Stimulated activated naive CD4-positive, alpha-beta T cell treated with Interleukin-2 at 50 U/mL for 16 hours (primary cell): ENCODE data around the gene GADD45B.
"Not testable (repeated sequence)": the region's sequence is repeated elsewhere in the genome, so short reads cannot be mapped to it uniquely, and the experiment has no call there.

ENCODE experiments used
- DNase-seq: peaks from one replicate; lab custom pipeline; 2025; lab: John Stamatoyannopoulos, UW

Gene GADD45B

DNA sequence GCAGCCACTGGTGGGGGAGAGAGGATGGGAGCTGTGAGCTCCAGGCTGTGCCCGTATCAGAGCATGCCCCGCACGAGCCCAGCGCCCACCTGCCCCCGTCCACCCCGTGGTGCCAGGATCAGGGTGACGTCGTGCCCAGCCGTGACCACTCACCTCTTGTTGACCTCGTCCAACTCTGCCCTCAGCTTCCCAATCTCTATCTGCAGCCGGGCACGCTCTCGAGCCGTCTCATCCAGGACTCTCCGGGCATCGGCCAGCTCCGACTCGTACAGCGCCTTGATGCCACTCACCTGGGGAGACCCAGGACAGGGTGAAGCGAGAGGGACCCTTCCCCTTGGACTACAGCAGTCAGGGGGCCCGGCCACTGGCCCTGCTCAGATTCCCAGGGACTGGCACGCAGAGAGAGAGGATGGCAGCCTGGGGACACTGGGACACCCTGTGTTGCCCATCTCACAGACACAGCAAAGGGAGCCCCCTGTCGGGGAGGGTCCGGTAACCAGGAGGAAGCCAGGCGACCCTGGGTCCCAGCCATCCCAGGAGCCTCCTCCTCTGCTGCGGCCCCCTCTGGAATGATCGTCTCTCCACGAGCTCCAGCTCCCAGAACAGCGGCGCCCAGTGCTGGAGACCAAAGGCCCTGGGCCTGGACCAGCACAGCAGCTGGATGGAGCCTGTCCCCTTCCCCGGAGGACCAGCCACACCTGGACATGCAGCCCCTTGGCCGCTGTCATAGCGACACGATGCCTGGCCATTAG is 31.5 kb upstream of the GADD45B start:
- DNase-seq: no peak

DNA sequence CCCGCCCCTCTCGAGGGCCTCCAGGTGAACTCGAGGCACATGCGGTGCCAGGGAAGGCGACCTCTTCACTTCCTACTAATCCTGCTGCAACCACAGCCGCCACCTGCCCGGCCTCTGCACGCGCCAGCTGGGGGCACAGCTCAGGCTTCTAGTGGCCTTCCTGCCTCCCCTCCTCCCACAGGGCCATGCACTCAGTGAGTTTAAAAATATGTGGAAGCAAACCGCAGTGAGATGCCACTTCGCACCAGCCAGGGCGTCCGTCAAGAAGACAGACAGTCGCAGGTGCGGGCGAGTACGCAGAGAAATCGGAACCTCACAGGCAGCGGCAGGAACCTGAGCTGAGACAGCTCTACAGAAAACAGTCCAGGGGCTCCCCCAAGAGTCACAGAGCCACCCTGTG is 29.5 kb upstream of the GADD45B start:
- DNase-seq: no peak

- no peak for DNase-seq
Measured at GRCh38 chr19:2449019-2449418, 26.9 kb upstream of the GADD45B start.

DNA sequence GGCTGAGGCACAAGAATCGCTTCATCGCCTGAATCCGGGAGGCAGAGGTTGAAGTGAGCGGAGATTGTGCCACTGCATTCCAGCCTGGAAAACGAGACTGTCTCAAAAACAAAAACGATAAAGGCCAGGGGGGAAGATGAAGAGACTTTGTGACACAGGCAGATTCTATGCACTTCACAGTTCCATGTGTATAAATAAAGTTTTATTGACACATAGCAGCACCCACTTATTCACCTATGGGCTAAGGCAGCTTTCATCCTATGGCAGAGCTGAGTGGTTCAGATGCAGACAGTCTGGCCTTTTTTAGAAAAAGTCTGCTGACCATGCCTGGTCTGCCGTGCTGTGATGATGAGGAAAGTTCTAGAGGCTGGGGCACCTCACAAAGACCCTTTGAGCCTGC is 24.8 kb upstream of the GADD45B start:
- no peak for DNase-seq

GRCh38 chr19:2451741-2452140 is 24.2 kb upstream of the GADD45B start:
- DNase-seq: no peak

DNA sequence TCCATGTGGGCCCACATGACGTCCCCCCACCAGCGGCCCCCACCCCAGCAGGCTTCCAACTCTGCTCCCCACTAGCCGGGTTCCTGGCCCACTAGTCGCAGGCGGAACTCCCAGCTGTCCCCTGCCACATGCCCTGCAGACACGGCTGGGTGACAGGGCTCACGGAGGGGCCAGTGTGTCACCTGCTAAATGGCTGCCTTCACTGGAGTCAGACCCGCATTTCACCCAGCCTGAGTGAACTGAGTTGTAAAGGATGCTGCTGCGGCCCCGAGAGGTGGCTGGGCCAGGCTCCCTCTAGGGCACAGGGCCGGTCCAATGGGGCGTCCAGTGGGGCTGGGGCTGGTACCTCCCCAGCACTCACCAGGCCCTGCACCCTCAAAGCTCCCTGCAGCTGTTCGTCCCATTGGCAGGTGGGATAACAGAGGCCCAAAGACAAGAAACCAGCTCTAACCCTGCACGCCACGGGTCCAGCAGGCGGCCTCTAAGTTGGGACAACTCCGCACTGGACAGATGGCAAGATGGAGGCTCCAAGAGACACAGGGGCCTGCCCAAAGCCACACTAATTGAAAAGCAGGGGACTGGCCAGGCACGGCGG is 22.4 kb upstream of the GADD45B start:
- no peak for DNase-seq

DNA sequence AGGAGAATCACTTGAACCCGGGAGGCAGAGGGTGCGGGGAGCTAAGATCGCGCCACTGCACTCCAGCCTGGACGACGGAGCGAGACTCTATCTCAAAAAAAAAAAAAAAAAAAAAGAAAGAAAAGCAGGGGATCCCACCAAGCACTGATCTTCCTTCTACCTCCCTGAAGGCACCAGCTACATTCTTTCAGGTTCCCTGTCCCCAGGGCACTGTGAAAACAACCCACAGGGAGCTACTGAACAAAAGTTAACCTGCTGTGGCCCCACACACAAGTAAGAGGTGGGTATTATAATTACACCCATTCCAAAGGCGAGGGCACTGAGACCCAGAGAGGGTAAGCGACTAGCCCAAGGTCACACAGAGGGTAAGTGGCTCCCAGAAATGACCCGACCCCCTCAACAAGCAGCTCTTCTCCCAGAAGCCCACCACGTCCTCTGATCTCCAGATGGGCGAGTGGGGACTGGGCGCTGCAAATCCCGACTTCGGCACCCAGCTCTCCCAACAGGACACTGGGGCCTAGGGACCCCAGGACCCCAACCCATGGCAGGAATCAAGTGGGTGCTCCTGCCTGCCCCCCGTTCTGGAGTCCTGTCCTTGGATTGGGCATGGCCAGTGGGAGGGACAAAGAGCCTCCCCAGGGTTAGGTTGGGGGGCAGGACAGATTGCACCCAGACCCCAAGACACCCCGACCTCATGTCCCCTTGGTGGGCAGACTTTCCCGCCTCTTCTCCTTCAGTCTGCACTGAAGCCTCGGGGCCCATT is 21.5 kb upstream of the GADD45B start:
- DNase-seq: no peak

- no peak for DNase-seq
Measured at GRCh38 chr19:2454962-2455850, 20.7 kb upstream of the GADD45B start.

- DNase-seq: peak; percentile 42
Measured at GRCh38 chr19:2455851-2456570, 19.9 kb upstream of the GADD45B start.

DNA sequence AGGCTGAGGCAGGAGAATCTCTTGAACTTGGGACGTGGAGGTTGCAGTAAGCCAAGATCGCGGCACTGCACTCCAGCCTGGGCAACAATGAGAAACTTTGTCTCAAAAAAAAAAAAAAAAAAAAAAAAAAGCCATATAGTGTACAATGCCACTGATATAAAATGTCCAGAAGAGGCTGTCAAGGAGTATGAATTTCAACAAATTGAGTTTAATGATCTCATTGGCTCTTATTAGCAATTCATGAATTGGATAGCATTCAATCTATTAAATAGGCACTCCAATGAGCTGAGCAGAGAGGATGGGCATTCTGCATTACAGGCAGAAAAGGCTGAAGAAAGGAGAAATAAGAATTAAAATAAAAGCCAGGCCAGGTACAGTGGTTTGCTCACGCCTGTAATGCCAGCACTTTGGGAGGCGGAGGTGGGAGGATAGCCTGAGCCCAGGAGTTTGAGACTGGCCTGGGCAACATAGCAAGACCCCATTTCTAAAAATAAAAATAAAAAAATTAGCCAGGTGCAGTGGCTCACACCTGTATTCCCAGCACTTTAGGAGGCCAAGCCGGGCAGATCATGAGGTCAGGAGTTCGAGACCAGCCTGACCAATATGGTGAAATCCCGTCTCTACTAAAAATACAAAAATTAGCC is 18.4 kb upstream of the GADD45B start:
- DNase-seq: no peak

- DNase-seq: no peak
Measured at GRCh38 chr19:2458054-2458453, 17.9 kb upstream of the GADD45B start.

- DNase-seq: not testable (repeated sequence)
Measured at GRCh38 chr19:2458776-2459175, 17.2 kb upstream of the GADD45B start.

DNA sequence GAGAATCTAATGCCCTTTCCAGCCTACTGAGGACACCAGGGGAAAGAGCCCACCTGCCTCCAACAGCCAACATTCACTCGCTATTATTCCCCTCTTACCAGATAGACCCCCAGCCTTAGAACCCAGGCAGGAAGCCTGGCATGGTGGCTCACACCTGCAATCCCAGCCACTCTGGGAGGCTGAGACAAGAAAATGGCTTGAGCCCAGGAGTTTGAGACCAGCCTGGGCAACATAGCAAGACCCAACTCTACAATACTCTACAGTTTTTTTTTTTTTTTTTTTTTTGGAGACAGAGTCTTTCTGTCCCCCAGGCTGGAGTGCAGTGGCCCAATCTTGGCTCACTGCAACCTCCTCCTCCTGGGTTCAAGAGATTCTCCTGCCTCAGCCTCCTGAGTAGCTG is 15.7 kb upstream of the GADD45B start:
- DNase-seq: no peak

DNA sequence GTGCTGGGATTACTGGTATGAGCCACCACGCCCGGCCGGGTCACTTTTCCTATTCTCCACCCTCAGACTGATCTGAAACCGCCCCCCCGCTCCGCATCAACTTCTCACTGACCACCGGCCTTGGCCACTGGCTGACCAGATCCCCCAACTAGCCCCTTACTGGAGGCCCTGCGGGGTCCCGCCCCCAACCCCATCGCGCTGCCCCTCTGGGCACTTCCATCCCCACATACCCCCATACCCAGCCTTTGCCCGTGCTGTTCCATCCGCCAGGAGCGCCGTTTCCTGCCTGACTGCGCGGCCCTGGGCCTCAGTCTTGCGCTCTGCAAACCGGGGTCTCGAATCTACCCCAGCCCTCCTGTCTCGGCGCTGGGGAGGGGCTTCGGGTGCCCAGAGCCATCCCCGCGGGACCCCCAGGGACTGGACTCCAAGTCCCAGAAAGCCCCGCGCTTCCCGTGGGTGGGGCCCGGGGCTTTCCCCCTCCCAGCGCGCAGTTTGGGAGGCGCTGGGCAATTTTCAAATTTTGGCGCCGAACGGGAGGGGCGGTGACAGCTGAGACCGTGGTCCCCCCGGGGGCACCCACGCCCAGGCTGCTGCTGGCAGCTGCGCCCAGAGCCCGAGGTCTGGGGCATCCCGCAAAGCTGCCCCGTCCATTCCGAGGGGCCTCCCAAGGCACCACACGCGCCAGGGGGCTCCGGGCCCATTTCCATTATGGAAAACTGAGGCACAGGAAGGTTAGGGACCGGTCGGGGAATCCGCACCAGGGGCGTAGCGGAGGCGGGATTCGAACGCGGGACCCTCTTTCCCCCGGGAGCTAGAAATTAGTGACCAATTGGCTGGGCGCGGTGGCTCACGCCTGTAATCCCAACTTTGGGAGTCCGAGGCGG is 13.9 kb upstream of the GADD45B start:
- peak; percentile 52 for DNase-seq

- DNase-seq: no peak
Measured at GRCh38 chr19:2462635-2463421, 13.1 kb upstream of the GADD45B start.

DNA sequence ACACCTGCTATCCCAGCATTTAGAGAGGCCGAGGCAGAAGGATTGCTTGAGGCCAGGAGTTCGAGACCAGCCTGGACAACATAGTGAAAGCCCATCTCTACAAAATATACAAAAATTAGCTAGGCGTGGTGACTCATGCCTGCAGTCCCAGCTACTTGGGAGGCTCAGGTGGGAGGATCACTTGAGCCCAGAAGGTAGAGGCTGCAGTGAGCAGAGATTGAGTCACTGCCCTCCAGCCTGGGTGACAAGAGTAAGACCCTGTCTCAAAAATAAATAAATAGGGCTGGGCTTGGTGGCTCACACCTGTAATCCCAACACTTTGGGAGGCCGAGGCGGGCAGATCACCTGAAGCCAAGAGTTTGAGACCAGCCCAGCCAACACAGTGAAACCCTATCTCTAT is 12.2 kb upstream of the GADD45B start:
- DNase-seq: not testable (repeated sequence)

GRCh38 chr19:2464389-2464788 is 11.5 kb upstream of the GADD45B start:
- no peak for DNase-seq

GRCh38 chr19:2468596-2468995 is 7.3 kb upstream of the GADD45B start:
- DNase-seq: no peak
